Neuronal stem cell (in vitro differentiated cells): ENCODE measurements around the gene TSPAN9.
A peak's percentile ranks its signal among the peaks of the same experiment; 100 is the strongest.

Source experiments
- DNase-seq: peaks from one replicate; pipeline ENCODE4 v3.0.0-alpha.2; 2013; ENCODE audit warnings: low spot score
- H2AFZ ChIP-seq: one replicate; pipeline ENCODE4 v1.6.1; 2013; ENCODE audit warnings: mild to moderate bottlenecking, low read length, inconsistent platforms
- H2AK5ac ChIP-seq: 2 replicates; pipeline ENCODE4 v1.6.1; 2013; ENCODE audit warnings: low read depth, mild to moderate bottlenecking, inconsistent platforms, low read length, moderate library complexity, mixed read lengths
- H2BK120ac ChIP-seq: 2 replicates; pipeline ENCODE4 v1.6.1; 2013; ENCODE audit warnings: low read depth, mild to moderate bottlenecking, inconsistent platforms, low read length, moderate library complexity, mixed read lengths
- H2BK12ac ChIP-seq: one replicate; pipeline ENCODE4 v1.6.1; 2013; ENCODE audit warnings: low read length, inconsistent platforms
- H2BK15ac ChIP-seq: 2 replicates; pipeline ENCODE4 v1.6.1; 2013; ENCODE audit warnings: mild to moderate bottlenecking, low read length, inconsistent platforms, mixed read lengths
- H2BK5ac ChIP-seq: one replicate; pipeline ENCODE4 v1.6.1; 2013; ENCODE audit warnings: inconsistent platforms, mild to moderate bottlenecking, low read length, moderate library complexity
- H3K14ac ChIP-seq: one replicate; pipeline ENCODE4 v1.6.1; 2013; ENCODE audit warnings: low read length, inconsistent platforms
- H3K18ac ChIP-seq: 2 replicates; pipeline ENCODE4 v1.6.1; 2013; ENCODE audit warnings: low read length, inconsistent platforms
- H3K23ac ChIP-seq: 2 replicates; pipeline ENCODE4 v1.6.1; 2013; ENCODE audit warnings: low read depth, mild to moderate bottlenecking, mixed read lengths, low read length, inconsistent platforms; ENCODE audit not compliant: poor library complexity
- H3K27ac ChIP-seq: replicated peaks from 3 replicates; pipeline ENCODE4 v1.5.1; 2013; ENCODE audit warnings: low read length, inconsistent platforms
- H3K27me3 ChIP-seq, 3 experiments: 2 replicates each; pipeline ENCODE4 v1.6.1; 2013; ENCODE audit warnings: low read length in 3 of 3, mild to moderate bottlenecking in 2 of 3, inconsistent platforms in 1 of 3, low read depth in 1 of 3, mixed read lengths in 1 of 3, moderate library complexity in 1 of 3; ENCODE audit not compliant: control insufficient read depth in 3 of 3, insufficient read depth in 3 of 3
- H3K36me3 ChIP-seq, 2 donors: replicated peaks in 1 of 2; 2 replicates each; pipeline ENCODE4 v1.6.1; 2013; ENCODE audit warnings: low read length in 2 of 2; ENCODE audit not compliant: control insufficient read depth in 2 of 2, insufficient read depth in 2 of 2
- H3K4ac ChIP-seq: 2 replicates; pipeline ENCODE4 v1.6.1; 2013; ENCODE audit warnings: inconsistent platforms, mild to moderate bottlenecking, low read length, moderate library complexity
- H3K4me1 ChIP-seq, 2 donors: 1 replicate in 1 of 2; 2 replicates in 1 of 2; pipeline ENCODE4 v1.6.1; 2013; ENCODE audit warnings: low read length in 2 of 2, low read depth in 1 of 2; ENCODE audit not compliant: control insufficient read depth in 2 of 2, insufficient read depth in 1 of 2
- H3K4me2 ChIP-seq: one replicate; pipeline ENCODE4 v1.6.1; 2013; ENCODE audit warnings: mild to moderate bottlenecking, low read length, inconsistent platforms; ENCODE audit not compliant: insufficient read depth, poor library complexity, severe bottlenecking
- H3K4me3 ChIP-seq, 2 donors: 2 replicates each; pipeline ENCODE4 v1.5.1; 2013; ENCODE audit warnings: low read length in 2 of 2, mild to moderate bottlenecking in 2 of 2, inconsistent platforms in 1 of 2, moderate library complexity in 1 of 2
- H3K79me1 ChIP-seq: one replicate; pipeline ENCODE4 v1.6.1; 2013; ENCODE audit warnings: low read depth, mild to moderate bottlenecking, inconsistent platforms, low read length, moderate library complexity
- H3K9ac ChIP-seq: one replicate; pipeline ENCODE4 v1.6.1; 2013; ENCODE audit warnings: mild to moderate bottlenecking, low read depth, low read length, inconsistent platforms; ENCODE audit not compliant: poor library complexity
- H3K9me3 ChIP-seq, 2 donors: replicated peaks in 1 of 2; 2 replicates each; pipeline versions ENCODE3 to v1.6.1; 2013; ENCODE audit warnings: low read length in 2 of 2, mild to moderate bottlenecking in 2 of 2, inconsistent platforms in 1 of 2, low read depth in 1 of 2, mixed read lengths in 1 of 2, moderate library complexity in 1 of 2; ENCODE audit not compliant: control insufficient read depth in 2 of 2, insufficient read depth in 1 of 2
- H4K8ac ChIP-seq: one replicate; pipeline ENCODE4 v1.6.1; 2013; ENCODE audit warnings: low read depth, mild to moderate bottlenecking, inconsistent platforms, low read length, moderate library complexity
- H4K91ac ChIP-seq: one replicate; pipeline ENCODE4 v1.6.1; 2013; ENCODE audit warnings: low read length, low read depth, mild to moderate bottlenecking, inconsistent platforms; ENCODE audit not compliant: poor library complexity
- WGBS, 2 donors: extraction: QIAGEN DNeasy Blood & Tissue Kit; methylation state at CpG; one replicate each; pipeline ENCODE4 v1.1.7; 2013; ENCODE audit warnings: missing lambda C conversion rate in 2 of 2, mixed read lengths in 1 of 2; ENCODE audit not compliant: insufficient read length in 2 of 2, insufficient replicate concordance in 1 of 2; ENCODE audit errors: extremely low coverage in 2 of 2; 5-methylcytosine and 5-hydroxymethylcytosine counted together

Gene TSPAN9

DNA sequence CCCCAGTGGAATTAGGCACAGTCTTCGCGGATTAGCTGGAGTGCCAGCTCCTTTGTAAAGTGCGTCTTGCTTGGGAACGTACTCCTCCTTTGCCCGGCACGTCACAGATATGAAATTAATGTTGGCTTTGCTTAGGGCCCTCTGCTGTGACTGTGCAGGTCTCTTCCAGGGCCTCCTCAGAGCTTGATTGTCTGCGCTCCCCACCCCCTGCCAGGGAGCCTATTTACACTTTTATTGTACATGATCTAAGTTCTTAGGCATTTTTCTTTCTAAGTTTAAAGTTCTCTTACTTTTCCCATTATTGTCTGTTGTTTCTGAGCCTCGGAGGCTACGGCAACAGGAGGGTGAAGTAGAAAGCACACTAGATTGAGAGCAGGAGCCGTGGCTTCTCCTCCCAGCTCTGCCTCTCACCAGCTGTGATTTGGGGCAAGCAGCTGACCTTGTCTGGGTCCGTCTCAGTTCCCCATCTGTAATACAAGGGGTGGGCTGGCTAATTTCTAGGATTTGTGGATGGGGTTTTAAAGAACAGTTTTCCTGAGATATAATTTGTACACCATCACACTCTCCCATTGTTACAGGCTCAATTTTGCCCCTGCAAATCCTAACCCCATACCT is 81.8 kb downstream of the TSPAN9 start:
- Histone ChIP-seq H3K27ac (no peak overlapping the region), H4K8ac (no peak overlapping the region), H3K79me1 (no peaks in the 10 kb centered on the region), H2BK12ac (no peak overlapping the region), H4K91ac (no peak overlapping the region), H3K18ac (no peak overlapping the region), H2BK120ac (no peak overlapping the region), H3K23ac (peak overlapping the region; percentile 44), H3K4me3 (no peak overlapping the region), H3K36me3 (no peaks in the 10 kb centered on the region), H2BK15ac (no peak overlapping the region), H2BK5ac (no peak overlapping the region), H2AK5ac (no peak overlapping the region), H3K14ac (no peak overlapping the region), H3K4ac (no peak overlapping the region), H3K4me1 (peaks cover 0 to 8% of the 10 kb centered on the region in 2 donors), H3K4me2 (no peak overlapping the region), H2AFZ (no peak overlapping the region), H3K9ac (no peak overlapping the region), H3K9me3 (peaks cover 3 to 12% of the 10 kb centered on the region in 2 donors), H3K27me3 (no peaks in the 10 kb centered on the region)
- WGBS, 2 donors = no CpG with 5 or more reads among the region's 11 CpGs
- no peak for DNase-seq

DNA sequence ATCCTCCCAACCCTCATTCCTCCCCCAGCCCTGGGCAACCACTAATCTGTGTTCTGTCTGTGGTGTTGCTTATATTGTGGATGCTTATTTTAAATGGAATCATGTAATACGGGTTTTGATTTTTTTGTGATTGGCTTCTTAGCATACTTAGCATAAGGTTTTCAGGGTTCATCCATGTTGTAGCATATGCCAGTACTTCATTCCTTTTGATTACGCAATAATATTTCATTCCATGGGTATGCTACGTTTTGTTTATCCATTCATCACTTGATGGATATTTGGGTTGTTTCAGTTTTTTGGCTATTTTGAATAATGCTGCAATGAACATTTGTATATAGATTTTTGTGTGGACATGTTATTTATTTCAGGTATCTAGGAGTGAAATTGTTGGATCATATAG is 82.9 kb downstream of the TSPAN9 start:
- no CpG with 5 or more reads among the region's 3 CpGs for WGBS, 2 donors
- H3K4me1 ChIP-seq = peaks cover 7 to 13% of the 10 kb centered on the region in 2 donors

GRCh38 chr12:3161861-3162260 is 84.7 kb downstream of the TSPAN9 start:
- H2AFZ ChIP-seq = no peak overlapping the region
- H3K14ac ChIP-seq = no peak overlapping the region
- H3K4ac ChIP-seq = no peak overlapping the region
- no peak overlapping the region for H2BK15ac ChIP-seq
- H3K23ac ChIP-seq = no peak overlapping the region
- no peak overlapping the region for H3K4me2 ChIP-seq
- no peak for DNase-seq
- H3K27me3 ChIP-seq = no peaks in the 10 kb centered on the region
- peaks cover 3 to 12% of the 10 kb centered on the region in 2 donors for H3K9me3 ChIP-seq
- H3K18ac ChIP-seq = no peak overlapping the region
- no peak overlapping the region for H4K91ac ChIP-seq
- H3K36me3 ChIP-seq = no peaks in the 10 kb centered on the region
- H3K27ac ChIP-seq = no peak overlapping the region
- WGBS, 2 donors = no CpG with 5 or more reads among the region's 6 CpGs
- peaks cover 10 to 11% of the 10 kb centered on the region in 2 donors for H3K4me1 ChIP-seq
- no peak overlapping the region for H2AK5ac ChIP-seq
- H4K8ac ChIP-seq = no peak overlapping the region
- H3K4me3 ChIP-seq = no peak overlapping the region
- no peaks in the 10 kb centered on the region for H3K79me1 ChIP-seq
- no peak overlapping the region for H2BK120ac ChIP-seq
- no peak overlapping the region for H3K9ac ChIP-seq
- no peak overlapping the region for H2BK5ac ChIP-seq
- H2BK12ac ChIP-seq = no peak overlapping the region

More for the DNA sequence above, 82.9 kb downstream of the TSPAN9 start:
- H4K8ac ChIP-seq = no peak overlapping the region
- no peak overlapping the region for H3K4ac ChIP-seq
- H3K23ac ChIP-seq = no peak overlapping the region
- no peak overlapping the region for H2AFZ ChIP-seq
- H3K27me3 ChIP-seq = no peaks in the 10 kb centered on the region
- no peak overlapping the region for H3K4me3 ChIP-seq
- no peak overlapping the region for H2BK120ac ChIP-seq
- no peak for DNase-seq
- H3K36me3 ChIP-seq = no peaks in the 10 kb centered on the region
- H3K4me2 ChIP-seq = no peak overlapping the region
- peaks cover 3 to 12% of the 10 kb centered on the region in 2 donors for H3K9me3 ChIP-seq
- H2AK5ac ChIP-seq = no peak overlapping the region
- no peak overlapping the region for H3K27ac ChIP-seq
- no peak overlapping the region for H2BK5ac ChIP-seq
- no peak overlapping the region for H4K91ac ChIP-seq
- H3K14ac ChIP-seq = no peak overlapping the region
- H3K79me1 ChIP-seq = no peaks in the 10 kb centered on the region
- no peak overlapping the region for H2BK12ac ChIP-seq
- no peak overlapping the region for H3K9ac ChIP-seq
- no peak overlapping the region for H2BK15ac ChIP-seq
- H3K18ac ChIP-seq = no peak overlapping the region

DNA sequence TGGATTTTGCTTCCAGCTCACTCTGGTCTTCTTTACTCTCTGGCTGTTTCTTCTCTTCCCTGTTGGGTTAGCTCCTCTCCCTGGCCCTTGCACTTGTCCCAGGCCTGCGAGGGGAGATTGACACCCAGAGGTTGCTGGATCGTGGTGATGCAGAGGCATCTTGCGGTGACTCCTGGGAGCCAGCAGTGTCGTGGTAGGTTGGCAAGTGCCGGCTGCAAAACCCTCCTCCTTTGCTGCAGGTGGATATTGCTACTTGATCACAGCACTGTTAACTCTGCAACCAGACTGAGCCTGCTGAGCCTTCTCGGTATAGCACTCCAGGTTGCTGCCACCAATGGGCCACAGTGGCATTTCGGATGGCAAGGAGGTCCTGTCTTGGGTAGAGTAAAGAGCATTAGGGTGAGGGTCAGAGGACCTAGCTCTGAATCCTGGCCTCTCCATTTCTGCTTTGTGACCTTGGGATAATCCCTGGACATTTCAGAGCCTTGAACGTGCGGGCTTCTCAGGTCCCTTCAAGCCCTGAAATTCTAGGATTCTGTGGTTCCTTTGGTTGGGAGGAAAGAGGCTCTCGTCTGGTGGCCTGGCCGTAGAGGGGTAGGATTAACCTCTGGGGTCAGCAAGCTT is 87.4 kb downstream of the TSPAN9 start:
- Histone ChIP-seq H3K27ac (no peak overlapping the region), H3K4me3 (peak overlapping the region in 1 of 2 donors; percentile 48), H3K4me2 (no peak overlapping the region), H3K14ac (no peak overlapping the region), H3K4ac (no peak overlapping the region), H3K36me3 (no peaks in the 10 kb centered on the region), H2BK120ac (no peak overlapping the region), H2BK15ac (no peak overlapping the region), H4K8ac (no peak overlapping the region), H3K18ac (peak overlapping the region; percentile 3), H2BK5ac (no peak overlapping the region), H4K91ac (no peak overlapping the region), H3K9me3 (peaks cover 3 to 12% of the 10 kb centered on the region in 2 donors), H2AK5ac (no peak overlapping the region), H3K79me1 (no peaks in the 10 kb centered on the region), H3K27me3 (no peaks in the 10 kb centered on the region), H3K4me1 (peaks cover 16 to 20% of the 10 kb centered on the region in 2 donors), H2AFZ (no peak overlapping the region), H2BK12ac (no peak overlapping the region), H3K9ac (no peak overlapping the region), H3K23ac (no peak overlapping the region)
- WGBS, 2 donors = no CpG with 5 or more reads among the region's 11 CpGs
- no peak for DNase-seq
